HG03342 (cell line): Measurements from ENCODE around the gene SFXN5.

ENCODE experiments used
- ATAC-seq: cut with Tn5 transposase; IDR thresholded peaks from one replicate; pipeline ENCODE4 v1.9.1; 2021; ENCODE audit warnings: mild to moderate bottlenecking, moderate library complexity; ENCODE audit not compliant: unreplicated experiment

The SFXN5 gene

GRCh38 chr2:73053316-73054114, 18.0 kb downstream of the SFXN5 start:
- no peak for ATAC-seq

GRCh38 chr2:73050121-73050545, 21.4 kb downstream of the SFXN5 start:
- ATAC-seq = no peak

- no peak for ATAC-seq
These were observed 27.3 kb downstream of the SFXN5 start for GRCh38 chr2:73043929-73044832.

- no peak for ATAC-seq
These were observed 28.2 kb downstream of the SFXN5 start for GRCh38 chr2:73043276-73043675.

- no peak for ATAC-seq
These were observed 33.4 kb downstream of the SFXN5 start for GRCh38 chr2:73037947-73038585.

- ATAC-seq = no peak
These were observed 34.7 kb downstream of the SFXN5 start for GRCh38 chr2:73036766-73037165.

- ATAC-seq = no peak
These were observed 35.4 kb downstream of the SFXN5 start for GRCh38 chr2:73035899-73036711.

- ATAC-seq = no peak
These were observed 36.7 kb downstream of the SFXN5 start for GRCh38 chr2:73034661-73035375.

GRCh38 chr2:73033766-73034381, 37.6 kb downstream of the SFXN5 start:
- no peak for ATAC-seq

- ATAC-seq = no peak
These were observed 38.3 kb downstream of the SFXN5 start for GRCh38 chr2:73033142-73033765.

- no peak for ATAC-seq
These were observed 38.8 kb downstream of the SFXN5 start for GRCh38 chr2:73032702-73033097.

GRCh38 chr2:73031725-73032701, 39.5 kb downstream of the SFXN5 start:
- ATAC-seq = no peak

GRCh38 chr2:73031095-73031678, 40.3 kb downstream of the SFXN5 start:
- ATAC-seq = no peak

GRCh38 chr2:73028841-73029240, 42.7 kb downstream of the SFXN5 start:
- no peak for ATAC-seq

GRCh38 chr2:73027340-73027739, 44.2 kb downstream of the SFXN5 start:
- ATAC-seq = no peak

- ATAC-seq = no peak
These were observed 48.0 kb downstream of the SFXN5 start for GRCh38 chr2:73023497-73023896.

GRCh38 chr2:73022024-73022568, 49.4 kb downstream of the SFXN5 start:
- ATAC-seq = no peak
